ACC112 (cell line): ENCODE data around the gene REM1.

Source experiments
- H2AFZ ChIP-seq: fragments of 200-600 bp; sonication (generic); one replicate; pipeline ENCODE4 v1.6.0; 2017; ENCODE audit warnings: antibody characterized with exemption, low read length; ENCODE audit not compliant: unreplicated experiment
- H3K27ac ChIP-seq: fragments of 200-600 bp; sonication (generic); 2 replicates; pipeline ENCODE4 v1.5.1; 2014; ENCODE audit warnings: low read depth, mild to moderate bottlenecking, antibody characterized with exemption, low read length, moderate library complexity
- H3K27me3 ChIP-seq: fragments of 200-600 bp; sonication (generic); 2 replicates; pipeline ENCODE4 v1.6.1; 2014; ENCODE audit warnings: mild to moderate bottlenecking, antibody characterized with exemption, low read length, moderate library complexity, mixed read lengths; ENCODE audit not compliant: insufficient read depth
- H3K36me3 ChIP-seq: fragments of 200-600 bp; sonication (generic); 2 replicates; pipeline ENCODE4 v1.6.1; 2016; ENCODE audit warnings: mild to moderate bottlenecking, antibody characterized with exemption, low read length, moderate library complexity, mixed read lengths; ENCODE audit not compliant: insufficient read depth
- H3K4me1 ChIP-seq: fragments of 200-600 bp; sonication (generic); one replicate; pipeline ENCODE4 v1.6.1; 2016; ENCODE audit warnings: low read length, mixed read lengths; ENCODE audit not compliant: insufficient read depth, unreplicated experiment, control insufficient read depth
- H3K4me3 ChIP-seq: fragments of 200-600 bp; sonication (generic); 2 replicates; pipeline ENCODE4 v1.5.1; 2014; ENCODE audit warnings: mild to moderate bottlenecking, low read depth, low read length
- H3K79me2 ChIP-seq: fragments of 200-600 bp; sonication (generic); one replicate; pipeline ENCODE4 v1.6.0; 2016; ENCODE audit warnings: low read length; ENCODE audit not compliant: control insufficient read depth, unreplicated experiment, insufficient read depth

REM1 gene

GRCh38 chr20:31523361-31524283 lies 48.5 kb downstream of the REM1 start:
- Histone ChIP-seq H3K27ac (no peak overlapping the region), H3K79me2 (peaks cover 74% of the 10 kb centered on the region), H2AFZ (no peak overlapping the region), H3K4me3 (no peak overlapping the region), H3K36me3 (peaks cover 17% of the 10 kb centered on the region), H3K4me1 (peaks cover 35% of the 10 kb centered on the region), H3K27me3 (no peaks in the 10 kb centered on the region)

DNA sequence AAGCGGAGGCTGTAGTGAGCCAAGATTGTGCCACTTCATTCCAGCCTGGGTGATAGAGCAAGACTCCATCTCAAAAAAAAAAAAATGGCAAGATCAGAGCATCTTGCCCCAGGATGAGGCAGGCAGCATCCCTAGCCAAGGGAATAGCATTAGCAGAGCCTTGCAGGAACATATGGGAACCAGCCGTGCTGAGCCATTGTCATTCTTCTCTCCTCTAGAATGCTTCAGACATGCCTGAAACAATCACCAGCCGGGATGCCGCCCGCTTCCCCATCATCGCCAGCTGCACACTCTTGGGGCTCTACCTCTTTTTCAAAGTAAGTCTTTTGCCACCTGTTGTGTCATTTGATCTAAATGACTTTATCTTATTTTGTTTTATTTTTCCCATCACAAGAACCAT lies 52.2 kb downstream of the REM1 start:
- H3K79me2 ChIP-seq, result peaks cover 43% of the 10 kb centered on the region
- H3K4me1 ChIP-seq, result peaks cover 17% of the 10 kb centered on the region
- no peak overlapping the region for H3K4me3 ChIP-seq
- H3K27ac ChIP-seq, result no peak overlapping the region
- no peaks in the 10 kb centered on the region for H3K27me3 ChIP-seq
- H2AFZ ChIP-seq, result no peak overlapping the region
- H3K36me3 ChIP-seq, result peaks cover 22% of the 10 kb centered on the region
